ENCODE measurements around the gene DDA1. TPM values are rescaled to one million over a fixed set of nuclear protein-coding genes. Genes with fewer than 3 reads are reported as not detected.

Gene DDA1
- total RNA-seq, 1 experiment from 2014 or later, result 87.9 TPM

GRCh38 chr19:17296976-17297375 is 12.4 kb upstream of the DDA1 start:
- no peak overlapping the region for H3K9ac ChIP-seq (ENCODE audit: low read length)
- no peak overlapping the region for H3K4me2 ChIP-seq (ENCODE audit: low read length)
- H3K4me1 ChIP-seq (ENCODE audit: insufficient read depth, low read length), result peaks cover 19% of the 10 kb centered on the region
- ChIA-PET POLR2A (ENCODE audit: unreplicated experiment) (no interaction called here), CTCF (interaction anchor here (1.6 kb wide), 1 partner anchor 8 kb away, joined by 8 read pairs; the partner anchor contains the start of gene MRPL34)
- peak; percentile 43 for ATAC-seq
- peaks cover 7% of the 10 kb centered on the region; the same call in 1 of the 2 replicates for H3K79me2 ChIP-seq (ENCODE audit: low read length)
- intact Hi-C loops (cut with micrococcal nuclease), result loop anchor here (1.0 to 10.0 kb wide), 2 partner anchors 8 to 88 kb away; partner anchors contain the start of gene MRPL34
- TF ChIP-seq CTCF (conservative IDR thresholded peaks at IDR 0.05; ENCODE audit: low read depth, low read length), result no peak
- no peak for TF ChIP-seq EZH2phosphoT487 (IDR thresholded peaks at IDR 0.05; ENCODE audit: borderline replicate concordance, low read length)
- no peak for TF ChIP-seq EZH2 (IDR thresholded peaks at IDR 0.05; ENCODE audit: low read length, unreplicated experiment)
- H3K9me2 ChIP-seq (replicated peaks; ENCODE audit: low read length), result no peaks in the 10 kb centered on the region
- H3K27me3 ChIP-seq (ENCODE audit: low read length), result no peaks in the 10 kb centered on the region
- peaks cover 7% of the 10 kb centered on the region; the same call in 1 of the 2 replicates for H3K36me3 ChIP-seq (ENCODE audit: low read depth, low read length)
- H3K27ac ChIP-seq (ENCODE audit: low read length), result no peak overlapping the region
- no TSS peak for BruUV-seq (replicated peaks)
- no peak overlapping the region for H3K4me3 ChIP-seq (ENCODE audit: low read length)
- no peaks in the 10 kb centered on the region for H3F3A ChIP-seq (ENCODE audit: low read length, unreplicated experiment)
- H4K20me1 ChIP-seq (ENCODE audit: low read length), result no peaks in the 10 kb centered on the region
- H2AFZ ChIP-seq (ENCODE audit: low read length), result no peak overlapping the region
- DNase-seq, result peak; percentile 56
- no peaks in the 10 kb centered on the region for H3K9me3 ChIP-seq (ENCODE audit: low read length)

- peaks cover 35% of the 10 kb centered on the region for H3K4me1 ChIP-seq (ENCODE audit: insufficient read depth, low read length)
- H3K27me3 ChIP-seq (ENCODE audit: low read length), result no peaks in the 10 kb centered on the region
- no peak overlapping the region for H3K4me2 ChIP-seq (ENCODE audit: low read length)
- H3K9me3 ChIP-seq (ENCODE audit: low read length), result no peaks in the 10 kb centered on the region
- no peak for TF ChIP-seq EZH2 (IDR thresholded peaks at IDR 0.05; ENCODE audit: low read length, unreplicated experiment)
- TF ChIP-seq CTCF (conservative IDR thresholded peaks at IDR 0.05; ENCODE audit: low read depth, low read length), result no peak
- ChIA-PET POLR2A (ENCODE audit: unreplicated experiment) (no interaction called here), CTCF (no interaction called here)
- ATAC-seq (no peak), DNase-seq (no peak)
- peaks cover 18% of the 10 kb centered on the region for H3K79me2 ChIP-seq (ENCODE audit: low read length)
- no peaks in the 10 kb centered on the region for H3F3A ChIP-seq (ENCODE audit: low read length, unreplicated experiment)
- H3K36me3 ChIP-seq (ENCODE audit: low read depth, low read length), result no peaks in the 10 kb centered on the region
- no peak overlapping the region for H2AFZ ChIP-seq (ENCODE audit: low read length)
- no peaks in the 10 kb centered on the region for H4K20me1 ChIP-seq (ENCODE audit: low read length)
- no peak overlapping the region for H3K27ac ChIP-seq (ENCODE audit: low read length)
- H3K9me2 ChIP-seq (replicated peaks; ENCODE audit: low read length), result no peaks in the 10 kb centered on the region
- BruUV-seq (replicated peaks), result no TSS peak
- intact Hi-C loops (cut with micrococcal nuclease), result no loop called here
- no peak overlapping the region for H3K9ac ChIP-seq (ENCODE audit: low read length)
- no peak overlapping the region for H3K4me3 ChIP-seq (ENCODE audit: low read length)
Measured at GRCh38 chr19:17300992-17301619, 8.3 kb upstream of the DDA1 start.

- CTCF ChIA-PET, result no interaction called here
- DNase-seq (peak; percentile 45), ATAC-seq (no peak)
- peaks cover 22% of the 10 kb centered on the region for H3K4me1 ChIP-seq (ENCODE audit: insufficient read depth, low read length)
- TF ChIP-seq EZH2phosphoT487 (IDR thresholded peaks at IDR 0.05; ENCODE audit: borderline replicate concordance, low read length) (no peak), CTCF (conservative IDR thresholded peaks at IDR 0.05; ENCODE audit: low read depth, low read length) (no peak), EZH2 (IDR thresholded peaks at IDR 0.05; ENCODE audit: low read length, unreplicated experiment) (no peak)
- POLR2A ChIA-PET (ENCODE audit: unreplicated experiment), result no interaction called here
- intact Hi-C loops (cut with micrococcal nuclease), result no loop called here
- no peaks in the 10 kb centered on the region for H3K27me3 ChIP-seq (ENCODE audit: low read length)
- H3K4me2 ChIP-seq (ENCODE audit: low read length), result peak overlapping the region; percentile 95
- peak overlapping the region; percentile 69 for H3K9ac ChIP-seq (ENCODE audit: low read length)
- H3K79me2 ChIP-seq (ENCODE audit: low read length), result peaks cover 32% of the 10 kb centered on the region
- no peaks in the 10 kb centered on the region for H3K36me3 ChIP-seq (ENCODE audit: low read depth, low read length)
- peak overlapping the region; percentile 87 for H2AFZ ChIP-seq (ENCODE audit: low read length)
- no peaks in the 10 kb centered on the region for H3K9me3 ChIP-seq (ENCODE audit: low read length)
- no peak overlapping the region for H3K27ac ChIP-seq (ENCODE audit: low read length)
- H4K20me1 ChIP-seq (ENCODE audit: low read length), result no peaks in the 10 kb centered on the region
- no peaks in the 10 kb centered on the region for H3F3A ChIP-seq (ENCODE audit: low read length, unreplicated experiment)
- BruUV-seq (replicated peaks), result TSS peak; percentile 48
- no peaks in the 10 kb centered on the region for H3K9me2 ChIP-seq (replicated peaks; ENCODE audit: low read length)
- H3K4me3 ChIP-seq (ENCODE audit: low read length), result peak overlapping the region; percentile 80
Measured at GRCh38 chr19:17302391-17303166, 6.8 kb upstream of the DDA1 start.
